Measurements from ENCODE around the gene MYLK. TPM values are rescaled to one million over a fixed set of nuclear protein-coding genes. Genes with fewer than 3 reads are reported as not detected.
A peak's percentile ranks its signal among the peaks of the same experiment; 100 is the strongest.

The MYLK gene
- polyA plus RNA-seq, 5 donors: 332 to 513 (median 397) TPM

DNA sequence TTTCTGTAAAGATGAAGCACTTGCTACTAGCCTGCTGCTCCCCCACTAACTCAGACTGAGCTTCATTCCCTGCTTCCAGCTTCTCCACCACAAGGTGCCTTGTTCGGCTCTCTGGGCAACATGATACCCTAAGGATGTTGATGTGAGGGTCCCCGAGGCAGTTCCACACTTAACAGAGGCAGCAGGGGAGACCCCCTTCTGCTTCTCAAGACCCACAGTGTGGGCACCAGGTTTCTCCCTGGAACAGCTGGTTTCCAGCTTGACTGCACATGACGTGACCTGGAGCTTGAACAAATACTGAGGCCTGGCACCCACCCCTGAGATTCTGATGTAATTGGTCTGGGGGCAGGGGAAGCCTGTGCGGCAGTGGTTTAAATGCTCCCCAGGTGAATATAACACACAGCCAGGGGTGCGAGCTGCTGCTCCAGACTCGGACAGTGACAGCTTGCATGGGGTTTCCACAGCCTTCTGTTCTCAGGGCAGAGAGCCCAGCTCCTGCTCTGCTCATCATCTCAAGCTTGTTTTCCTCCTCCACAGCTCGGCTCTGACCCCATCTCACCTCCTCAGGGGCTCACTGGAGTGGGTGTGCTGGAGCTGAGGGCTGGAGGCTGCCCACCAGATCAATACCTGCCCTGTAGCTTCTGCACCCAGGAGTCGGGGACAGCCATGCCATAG lies 204.3 kb downstream of the MYLK start:
- no peak for DNase-seq

DNA sequence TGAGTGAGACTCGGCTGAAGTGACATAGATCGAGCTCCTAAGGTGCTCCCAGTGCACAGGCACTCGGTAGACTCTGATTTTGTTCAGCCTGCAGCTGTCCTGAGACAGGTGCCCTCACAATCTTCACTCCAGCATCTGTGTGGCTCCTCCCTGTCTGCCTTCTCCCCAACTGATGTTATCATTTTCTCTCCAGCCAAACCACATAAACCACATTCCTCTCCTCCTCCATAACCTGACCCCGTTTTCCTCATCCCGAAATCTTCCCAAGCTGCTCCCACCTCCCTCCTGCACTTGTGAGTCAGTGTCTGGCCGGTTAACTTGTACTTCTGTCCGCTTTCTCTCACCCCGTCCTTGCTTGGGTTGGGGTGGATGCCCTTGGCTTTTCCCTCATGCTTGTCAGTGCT lies 206.0 kb downstream of the MYLK start:
- no peak for DNase-seq

DNA sequence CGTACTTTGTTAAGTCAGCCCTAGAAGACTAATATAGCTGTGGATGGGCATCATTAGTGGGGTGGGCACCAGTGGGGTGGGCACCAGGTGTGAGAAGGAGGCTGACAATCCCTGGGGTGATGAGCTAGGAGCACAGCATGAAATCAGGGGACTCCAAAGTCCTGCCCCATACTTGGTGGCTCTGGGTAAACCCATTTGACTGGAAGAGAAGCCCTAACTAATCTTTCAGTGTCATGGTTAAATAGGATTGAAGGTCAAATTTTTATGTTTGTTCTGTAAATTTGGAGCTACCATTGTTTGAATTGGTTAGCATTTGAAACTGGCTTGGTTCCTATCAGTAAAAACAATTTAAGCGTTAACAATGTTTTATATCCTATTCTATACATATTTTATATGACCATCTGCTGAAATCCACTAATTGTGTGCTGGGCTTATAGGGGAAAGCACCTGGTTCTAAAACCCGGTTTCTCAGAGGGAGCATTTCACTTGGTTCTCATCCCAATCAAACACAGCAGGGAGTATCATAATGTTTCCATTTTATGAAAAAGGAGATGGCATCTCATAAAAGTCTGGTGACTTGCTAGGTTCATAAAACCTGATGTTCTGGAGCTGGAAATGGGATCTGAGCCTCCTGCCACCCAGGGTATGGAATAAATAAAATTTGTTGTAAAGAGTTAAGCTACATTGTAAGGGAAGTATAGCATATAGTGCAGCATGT lies 211.5 kb downstream of the MYLK start:
- no peak for DNase-seq

DNA sequence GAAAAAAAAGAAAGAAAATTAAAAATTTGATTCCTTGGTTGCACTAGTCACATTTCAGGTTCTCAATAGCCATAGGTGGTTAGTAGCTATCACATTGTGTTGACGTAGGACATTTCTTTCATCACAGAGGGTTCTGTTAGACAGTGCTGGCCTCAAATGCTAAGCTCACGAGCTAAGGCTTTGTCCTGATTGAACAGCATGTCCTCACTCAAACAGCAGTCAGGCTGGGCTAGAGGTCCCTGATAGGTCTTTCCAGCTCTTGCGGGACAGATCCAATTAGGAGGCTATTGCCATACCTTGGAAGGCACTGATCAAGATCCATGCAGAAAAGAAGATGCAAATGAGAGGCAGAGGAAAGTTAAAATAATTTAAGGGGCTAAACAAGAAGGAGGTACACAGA lies 213.4 kb downstream of the MYLK start:
- no peak for DNase-seq

DNA sequence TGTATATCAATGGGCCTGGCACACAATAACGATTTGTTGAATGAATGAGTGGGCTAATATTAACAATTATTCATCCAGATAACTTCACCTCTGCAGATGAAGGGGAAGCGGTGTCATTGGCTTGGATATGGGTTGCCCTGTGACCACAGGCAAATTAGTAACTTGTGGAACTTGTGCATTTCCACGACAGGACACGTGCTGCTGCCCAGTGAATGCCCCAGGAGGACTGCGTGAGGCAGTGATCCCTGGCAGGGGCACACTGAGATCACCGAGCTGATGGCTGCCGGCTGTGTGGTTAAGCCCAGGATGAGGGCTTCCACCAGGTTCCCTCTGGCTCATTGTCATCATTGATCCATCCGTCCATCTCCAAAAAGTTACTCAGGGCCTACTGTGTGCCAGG lies 215.2 kb downstream of the MYLK start:
- no peak for DNase-seq

DNA sequence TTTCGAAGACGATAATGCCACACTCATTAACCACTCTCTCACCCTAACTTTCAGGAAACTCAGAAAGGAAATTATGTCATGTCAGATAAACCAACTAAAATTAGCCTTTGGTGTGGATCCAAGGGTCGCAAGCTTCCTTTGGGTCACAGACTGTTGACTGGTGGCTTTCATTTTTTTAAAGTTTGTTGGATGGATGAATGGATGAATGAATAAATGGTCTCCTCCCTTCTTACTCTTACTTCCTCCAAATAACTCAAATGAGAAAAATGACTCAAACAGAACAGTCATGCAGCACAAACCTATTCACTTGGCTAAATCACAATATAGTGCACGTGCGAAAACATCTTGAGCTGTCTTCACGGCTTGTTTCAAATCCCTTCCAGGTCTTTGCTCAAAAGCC lies 216.3 kb downstream of the MYLK start:
- no peak for DNase-seq

DNA sequence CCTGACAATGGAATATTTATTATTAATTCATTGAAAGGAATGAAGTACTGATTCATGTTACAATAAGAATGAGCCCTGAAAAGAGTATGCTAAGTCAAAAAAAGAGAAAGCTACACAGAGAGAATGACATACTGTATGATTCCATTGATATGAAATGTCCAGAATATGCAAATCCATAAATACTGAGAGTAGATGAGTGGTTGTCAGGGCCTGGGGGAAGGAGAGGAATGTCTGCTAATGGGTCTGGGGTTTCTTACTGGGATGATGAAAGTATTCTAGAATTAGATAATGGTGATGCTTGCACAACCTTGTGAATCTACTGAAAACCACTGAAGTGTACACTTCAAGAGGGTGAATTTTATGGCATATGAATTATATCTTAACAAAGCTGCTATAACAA lies 219.4 kb downstream of the MYLK start:
- DNase-seq: no peak

DNA sequence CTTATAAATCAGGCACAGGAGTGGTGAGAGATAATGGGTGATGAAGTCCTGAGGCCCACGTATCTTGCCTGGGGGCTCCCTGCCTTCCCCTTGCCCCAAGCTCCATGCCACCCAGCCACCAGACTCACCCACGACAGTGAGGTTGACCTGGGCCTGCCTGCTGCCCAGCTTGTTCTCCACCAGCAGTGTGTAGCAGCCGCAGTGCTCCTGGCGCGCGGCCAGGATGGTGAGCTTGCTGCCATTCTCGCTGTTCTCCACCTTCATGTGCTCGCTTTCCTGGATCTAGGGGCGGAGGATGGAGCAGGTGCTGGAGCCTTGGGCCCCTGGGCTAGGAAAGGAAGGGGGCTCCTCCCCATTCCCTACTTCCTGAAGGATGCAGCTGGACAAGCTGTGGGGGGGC lies 220.2 kb downstream of the MYLK start:
- no peak for DNase-seq

DNA sequence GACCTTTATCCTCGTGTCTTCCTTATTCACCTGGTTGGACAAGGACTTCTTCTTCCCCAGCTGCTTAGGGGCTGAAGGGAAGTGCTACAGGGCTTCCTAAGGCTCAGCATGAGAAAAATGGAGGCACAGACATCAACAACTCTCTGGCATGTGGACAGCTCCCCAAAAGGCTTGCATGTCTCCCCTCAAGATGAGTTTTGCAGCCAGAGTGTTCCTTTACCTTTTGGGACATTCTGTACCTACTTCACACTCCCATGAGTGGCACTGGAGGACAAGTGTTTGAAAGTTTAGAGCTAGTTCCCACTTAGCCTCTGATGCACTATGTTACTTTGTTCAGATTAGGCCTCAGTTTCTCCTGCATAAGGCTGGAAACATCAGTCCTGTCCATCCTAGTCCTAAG lies 222.2 kb downstream of the MYLK start:
- DNase-seq: no peak

DNA sequence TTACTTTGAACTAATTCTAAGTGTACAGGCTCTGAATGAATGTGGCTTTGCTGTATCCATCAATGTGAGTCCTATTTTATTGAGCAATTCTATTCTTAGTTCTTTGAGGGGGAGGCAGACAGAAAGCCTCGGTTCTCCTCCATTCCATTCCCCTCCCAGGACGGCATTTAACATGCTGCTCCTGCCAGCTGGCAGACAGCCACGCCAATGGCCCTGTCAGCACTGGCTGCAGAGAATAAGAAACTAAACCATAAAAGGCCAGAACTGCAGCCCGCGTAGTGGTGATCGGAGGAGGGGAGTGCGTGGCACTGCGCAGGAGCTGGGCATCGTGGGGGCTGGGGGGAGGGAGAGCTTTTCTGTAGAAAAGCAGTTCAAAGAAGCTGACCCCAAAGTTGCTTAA lies 223.2 kb downstream of the MYLK start:
- peak; percentile 94 for DNase-seq

DNA sequence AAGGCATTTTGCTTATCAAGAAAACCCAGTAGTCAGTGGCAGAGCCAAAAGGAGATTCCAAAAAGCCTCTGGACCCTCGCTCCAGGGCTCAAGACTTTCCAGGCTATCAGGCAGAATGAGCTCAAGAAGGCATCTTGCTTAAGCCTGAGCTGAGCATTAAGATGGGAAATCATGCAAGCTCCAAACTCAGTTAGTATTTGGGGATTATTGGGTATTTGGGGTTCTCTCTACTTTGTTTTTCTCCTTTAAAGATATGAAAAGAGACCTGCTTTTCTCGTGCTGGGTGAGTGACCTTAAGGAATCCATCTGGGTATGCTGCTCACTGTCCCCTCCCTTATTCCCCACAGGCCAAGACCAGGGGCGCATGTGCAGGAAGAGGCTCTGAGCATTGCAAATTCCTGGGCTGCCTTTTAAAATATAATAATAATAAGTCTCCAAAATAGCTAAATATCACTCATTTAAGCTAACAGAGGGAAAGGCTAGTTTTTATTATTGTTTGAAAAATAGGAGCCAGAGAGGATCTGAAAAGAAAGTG lies 223.9 kb downstream of the MYLK start:
- DNase-seq: no peak

DNA sequence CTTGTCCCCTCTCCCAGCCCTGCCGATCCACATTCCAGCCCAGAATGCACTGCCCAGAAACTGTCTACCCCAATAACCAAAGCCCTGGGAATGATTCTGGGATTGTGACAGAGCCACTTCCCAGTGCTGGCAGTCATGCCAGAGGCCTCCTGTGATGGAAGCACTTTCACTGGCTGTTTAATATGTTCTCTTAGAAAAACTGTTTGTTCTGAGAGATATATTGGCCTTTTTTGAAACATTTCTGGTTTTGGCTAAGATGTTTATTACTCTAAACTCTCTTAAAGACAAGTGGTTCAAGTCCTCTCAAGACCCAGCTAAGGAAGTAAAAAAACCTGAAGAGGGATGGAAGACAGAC lies 225.3 kb downstream of the MYLK start:
- no peak for DNase-seq

DNA sequence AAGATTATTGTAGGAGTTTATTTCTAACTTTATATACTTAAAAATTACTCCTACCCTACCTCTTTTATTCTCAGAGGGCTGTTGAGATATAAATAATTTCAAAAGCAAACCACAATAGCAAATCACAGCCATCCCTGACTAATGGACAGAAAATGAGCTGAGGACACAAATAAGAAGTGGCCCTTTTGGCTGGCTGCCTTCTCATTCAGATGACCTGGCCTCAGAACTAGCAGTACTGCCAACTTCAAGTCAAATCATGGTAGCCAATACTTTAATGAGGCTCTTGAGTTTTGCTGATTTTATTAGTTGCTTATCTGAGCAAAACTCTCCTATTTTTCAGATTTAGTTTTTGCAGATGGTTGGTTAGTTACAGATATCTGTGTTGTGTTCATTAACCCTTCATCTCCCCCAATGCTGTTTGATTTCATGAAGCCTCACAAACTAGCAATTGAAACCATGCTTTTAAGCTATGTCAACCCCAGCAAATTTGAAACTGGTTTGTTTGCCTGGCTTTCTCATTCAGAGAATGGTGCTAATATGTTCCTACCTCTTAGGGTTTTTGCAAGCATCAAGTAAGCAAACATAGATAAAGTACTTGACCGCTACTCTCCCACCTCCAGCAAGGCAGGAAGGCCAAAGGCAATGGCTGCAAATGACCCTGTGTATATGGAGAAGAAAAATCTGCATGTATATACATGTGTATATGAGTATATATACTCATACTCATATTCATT lies 225.8 kb downstream of the MYLK start:
- DNase-seq: peak; percentile 79 to 80

DNA sequence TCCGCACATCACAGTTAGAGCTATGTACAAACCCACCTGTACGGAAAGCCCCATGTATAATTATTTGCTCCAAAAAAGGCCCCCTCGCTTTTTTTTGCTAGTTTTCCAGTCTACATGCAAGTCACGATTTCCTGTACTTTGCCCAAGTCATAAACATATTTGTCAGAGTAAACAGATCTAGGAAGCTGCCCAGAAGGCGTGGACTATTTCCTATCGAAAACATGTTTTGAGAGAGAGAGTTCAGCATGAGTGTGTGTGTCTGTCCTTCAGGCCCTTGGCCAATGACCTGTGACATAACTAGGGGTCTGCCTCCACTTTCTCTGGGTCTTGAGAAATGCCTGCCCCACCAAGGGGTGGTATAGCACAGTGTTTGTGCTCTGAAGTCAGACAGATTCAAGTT lies 226.6 kb downstream of the MYLK start:
- DNase-seq: no peak

DNA sequence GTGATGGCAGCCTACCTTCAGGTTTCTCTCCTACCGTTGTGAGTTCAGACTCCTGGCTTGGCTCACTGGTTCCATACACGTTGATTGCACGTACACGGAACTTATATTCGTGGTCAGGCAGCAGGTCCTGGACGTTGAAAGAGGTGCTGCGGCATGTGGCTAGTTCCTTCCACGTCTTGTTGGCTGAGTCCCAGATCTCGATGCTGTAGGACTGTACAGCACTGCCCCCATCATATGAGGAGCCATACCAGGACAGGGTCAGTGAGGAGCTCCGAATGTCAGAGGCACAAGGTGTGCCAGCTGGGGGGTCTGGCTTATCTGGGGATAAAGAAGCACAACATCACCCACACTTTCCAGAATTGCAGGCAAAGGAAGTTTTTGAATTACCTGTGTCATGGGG lies 227.0 kb downstream of the MYLK start:
- DNase-seq: no peak

DNA sequence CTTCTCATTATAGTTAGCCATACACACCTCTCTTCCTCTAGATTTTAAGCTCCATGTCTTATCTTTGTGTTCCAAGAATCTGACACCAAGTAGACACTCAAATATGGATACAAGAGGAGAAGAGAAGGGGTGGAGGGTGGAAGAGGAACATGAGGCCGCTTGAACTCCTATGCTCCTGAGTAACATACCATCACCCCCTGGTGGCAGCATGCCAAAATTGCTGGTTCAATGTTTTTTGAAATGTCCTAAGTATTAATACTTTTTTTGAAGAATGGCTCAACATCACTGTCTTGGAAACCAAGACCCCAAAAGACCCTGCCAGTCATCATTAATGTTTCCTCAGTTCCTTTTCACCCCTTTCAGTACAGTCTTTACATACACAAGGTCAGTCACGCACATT lies 227.4 kb downstream of the MYLK start:
- DNase-seq: no peak

DNA sequence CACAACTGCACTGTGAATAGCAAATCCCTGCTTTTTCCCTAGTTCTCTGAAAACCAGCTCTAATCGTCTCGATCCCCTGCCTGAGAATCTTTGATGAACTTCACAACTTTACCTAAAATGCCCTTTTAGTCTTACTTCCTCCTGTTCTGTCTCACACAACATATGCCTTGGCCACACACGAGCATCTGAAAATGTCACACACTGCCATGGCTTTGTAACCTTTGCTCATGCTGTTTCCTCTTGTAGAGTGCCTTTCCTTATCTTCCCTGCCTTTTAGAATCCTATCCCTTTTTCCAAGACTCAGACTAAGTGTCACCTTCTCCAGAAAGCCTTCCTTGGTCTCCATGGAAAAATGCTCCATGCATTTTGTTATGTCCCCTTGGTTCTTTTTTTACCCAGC lies 227.9 kb downstream of the MYLK start:
- DNase-seq: no peak

DNA sequence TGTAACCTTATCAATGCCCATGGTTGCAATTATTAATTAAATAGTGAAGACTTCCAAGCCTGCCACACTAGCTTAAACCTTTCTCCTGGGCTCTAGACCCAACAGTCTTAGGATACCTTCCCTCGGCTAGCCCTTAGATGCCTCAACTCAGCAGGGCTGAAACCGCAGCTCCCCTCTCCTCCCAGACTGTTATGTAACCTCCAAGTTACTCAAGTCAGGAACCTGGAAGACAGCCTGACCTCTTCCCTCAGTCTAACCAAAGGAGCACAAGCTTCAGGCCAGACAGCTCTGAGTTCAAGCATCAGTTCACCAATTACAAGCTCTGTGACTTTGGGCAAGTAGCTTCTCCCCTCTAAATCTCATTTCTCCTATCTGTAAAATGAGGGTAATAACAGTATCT lies 228.7 kb downstream of the MYLK start:
- no peak for DNase-seq

DNA sequence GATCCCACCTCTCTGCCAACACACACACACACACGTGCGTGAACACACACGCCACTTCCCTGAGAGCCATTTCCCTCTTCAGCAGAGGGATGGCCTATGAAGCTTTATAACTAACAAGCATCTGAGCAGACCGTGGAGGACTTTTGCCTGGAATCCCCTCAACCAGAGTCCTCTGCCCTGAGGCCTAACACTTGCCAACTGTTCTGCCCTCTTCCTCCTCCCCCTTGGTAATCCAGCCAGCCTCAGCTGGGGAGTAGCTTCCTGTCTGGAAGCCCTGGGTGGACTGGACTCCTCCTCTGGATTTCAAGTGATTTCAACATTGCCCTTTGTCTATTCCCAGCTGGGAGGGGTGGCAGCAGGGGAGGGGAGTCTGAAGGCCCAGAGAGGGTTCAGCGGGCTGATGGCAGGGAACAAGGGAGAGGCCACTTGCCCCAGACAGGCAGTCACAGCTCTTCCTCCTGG lies 230.9 kb downstream of the MYLK start:
- DNase-seq: peak; percentile 78 to 81

DNA sequence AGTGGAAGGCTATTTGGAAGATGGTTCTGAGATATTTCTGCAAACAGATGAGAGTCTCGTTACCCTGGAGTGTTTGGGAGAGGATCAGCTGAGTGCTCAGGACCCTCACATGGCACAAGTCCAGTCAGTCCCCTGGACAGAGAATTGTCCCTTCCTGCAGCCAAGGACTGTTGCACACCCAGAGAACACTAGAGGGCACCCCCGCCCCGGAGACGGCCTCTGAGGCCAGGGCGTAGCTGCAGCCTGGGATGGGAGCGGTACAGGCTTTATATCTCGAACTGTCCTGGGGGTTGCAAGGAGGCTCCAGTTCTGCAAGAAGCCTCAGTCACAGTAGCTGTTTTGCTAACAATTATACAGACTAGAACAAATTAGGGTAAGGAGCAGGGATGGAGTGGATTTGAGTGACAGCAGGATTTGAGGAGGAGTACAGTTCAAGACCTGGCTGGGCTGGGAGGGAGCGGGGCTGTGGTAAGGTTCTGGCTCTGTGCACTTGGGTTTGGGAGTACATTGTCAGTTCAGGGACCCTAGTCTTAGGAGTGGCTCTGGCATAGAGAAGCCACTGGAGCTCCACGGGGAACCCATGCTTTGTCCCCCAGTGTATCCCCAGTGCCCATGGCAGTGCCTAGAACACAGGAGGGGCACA lies 231.7 kb downstream of the MYLK start:
- peak in 1 of 2 donors; percentile 81 for DNase-seq

DNA sequence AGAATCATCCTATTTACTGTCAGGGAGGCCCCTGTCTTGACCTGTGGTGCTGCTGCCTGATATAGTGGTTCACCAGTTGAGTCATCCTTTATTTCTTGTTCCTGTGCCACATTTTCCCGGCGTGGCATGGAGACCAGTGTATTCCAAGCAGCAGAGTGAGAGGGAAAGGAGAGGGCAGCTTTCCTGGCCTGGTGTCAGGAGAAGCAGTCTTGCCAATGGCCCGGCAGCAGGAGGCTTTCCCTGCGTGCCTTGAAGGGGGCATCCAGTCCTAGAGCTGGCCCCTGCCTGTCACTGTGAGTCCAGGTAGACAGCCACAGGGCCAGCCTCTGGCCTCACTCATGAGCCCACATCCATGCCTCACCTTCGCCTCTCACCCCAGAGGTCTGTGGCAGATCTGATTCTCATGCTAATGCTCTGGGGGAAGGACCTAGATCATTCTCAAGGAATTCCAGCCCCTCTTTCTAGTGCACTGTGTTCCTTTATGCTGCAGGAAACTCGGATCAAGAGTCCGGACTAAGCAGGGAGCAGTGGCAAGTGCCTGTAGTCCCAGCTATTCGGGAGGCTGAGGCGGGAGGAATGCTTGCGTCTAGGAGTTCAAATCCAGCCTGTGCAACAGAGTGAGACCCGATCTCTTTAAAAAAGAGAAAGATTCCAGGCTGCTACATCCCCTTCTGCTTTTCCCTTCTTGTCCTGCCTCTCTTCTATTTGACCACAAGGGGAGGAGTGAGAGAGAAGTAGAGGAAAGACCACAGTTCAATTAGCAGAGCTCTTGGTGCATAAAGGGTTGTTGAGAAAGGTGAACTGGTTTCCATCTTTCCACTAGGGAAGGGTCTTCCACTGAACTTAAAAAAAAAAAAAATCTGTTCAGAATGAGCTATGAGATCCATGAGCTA lies 232.4 kb downstream of the MYLK start:
- DNase-seq: no peak

Measured in right lung (tissue), 5 donors.